Islet precursor cell (in vitro differentiated cells): Measurements from ENCODE around the gene CMTM5.
"Not testable (repeated sequence)": the region's sequence is repeated elsewhere in the genome, so short reads cannot be mapped to it uniquely, and the experiment has no call there.

ENCODE experiments used
- DNase-seq: peaks from one replicate; pipeline ENCODE4 v3.0.0-alpha.2; 2018

The CMTM5 gene

DNA sequence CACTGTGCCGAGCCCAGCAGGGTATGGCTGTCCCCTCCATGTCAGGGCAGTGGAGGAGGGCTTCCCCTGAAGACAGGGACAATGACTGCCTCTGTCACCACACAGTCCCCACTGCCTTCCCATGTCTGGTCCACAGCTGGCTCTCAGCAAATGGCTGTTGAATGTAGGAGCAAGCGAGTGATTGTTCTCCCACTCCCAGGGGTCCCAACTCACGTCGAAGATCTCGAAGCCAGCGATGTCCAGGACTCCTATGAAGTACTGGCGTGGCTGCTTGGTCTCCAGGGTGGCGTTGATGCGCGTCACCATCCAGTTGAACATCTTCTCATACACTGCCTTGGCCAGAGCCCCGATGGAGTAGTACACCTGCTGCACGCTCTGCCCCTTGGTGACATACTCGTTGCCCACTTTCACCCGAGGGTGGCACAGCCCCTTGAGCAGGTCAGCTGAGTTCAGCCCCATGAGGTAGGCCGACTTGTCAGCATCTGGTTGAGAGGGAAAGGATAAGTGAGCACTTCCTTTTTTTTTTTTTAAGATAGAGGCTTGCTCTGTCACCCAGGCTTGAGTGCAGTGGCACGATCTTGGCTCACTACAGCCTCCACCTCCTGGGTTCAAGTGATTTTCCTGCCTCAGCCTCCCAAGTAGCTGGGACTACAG, 23.8 kb downstream of the CMTM5 start:
- DNase-seq = not testable (repeated sequence)

DNA sequence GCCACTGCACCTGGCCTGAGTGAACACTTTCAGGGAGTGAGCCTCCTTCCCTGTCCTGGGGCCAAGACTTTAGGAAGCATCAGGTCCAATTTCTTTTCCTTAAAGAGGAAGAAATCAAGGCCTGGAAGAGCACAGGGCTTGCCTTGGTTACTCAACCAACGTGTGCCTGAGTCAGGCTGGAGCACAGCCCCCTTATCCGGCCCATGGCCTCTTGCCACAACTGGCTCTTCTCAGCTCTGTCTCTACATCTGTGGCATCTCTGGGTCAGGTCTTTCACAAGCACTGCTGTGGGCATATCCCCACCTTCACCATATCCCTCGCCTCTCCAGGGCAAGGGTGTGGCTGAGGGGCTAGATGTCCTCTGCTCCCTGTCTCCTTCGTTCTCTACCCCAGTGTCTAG, 24.4 kb downstream of the CMTM5 start:
- no peak for DNase-seq

DNA sequence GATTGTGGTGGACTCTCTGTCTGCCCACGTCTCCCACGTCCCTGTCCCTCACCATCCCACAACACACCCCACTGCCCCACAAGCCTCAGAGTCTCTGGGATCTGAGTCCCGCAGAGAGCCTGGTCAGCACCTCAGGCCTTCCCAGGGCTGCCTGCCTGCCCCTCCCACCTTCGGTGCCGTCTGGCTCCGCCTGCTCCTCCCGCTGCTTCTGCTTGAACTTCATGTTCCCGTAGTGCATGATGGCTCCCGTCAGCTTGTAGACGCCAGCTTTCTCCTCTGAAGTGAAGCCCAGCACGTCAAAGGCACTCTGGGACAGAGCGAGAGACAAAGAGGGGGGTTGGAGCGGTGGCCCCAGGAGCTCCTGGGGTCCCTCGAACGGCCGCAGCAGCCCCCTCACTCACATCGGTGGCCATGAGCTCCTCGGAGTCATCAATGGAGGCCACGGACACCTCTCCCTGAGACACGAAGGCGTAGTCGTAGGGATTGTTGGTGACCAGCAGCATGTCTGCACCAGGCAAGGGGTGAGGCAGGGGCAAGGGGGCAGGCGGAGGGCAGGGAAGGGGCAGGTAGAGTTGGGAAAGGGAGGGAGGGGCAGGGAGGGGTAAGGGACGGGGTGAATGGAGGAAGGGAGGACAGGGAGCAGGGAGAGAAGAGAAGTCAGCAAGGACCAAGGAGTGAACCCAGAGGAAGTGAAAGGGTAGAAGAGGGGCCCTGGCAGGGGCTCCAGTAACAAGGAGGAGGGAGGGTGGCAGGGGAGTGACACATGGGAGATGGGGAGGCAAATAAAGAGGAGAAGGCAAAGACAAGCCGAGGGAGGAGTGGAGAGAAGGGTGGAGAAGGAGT, 25.7 kb downstream of the CMTM5 start:
- DNase-seq = no peak

DNA sequence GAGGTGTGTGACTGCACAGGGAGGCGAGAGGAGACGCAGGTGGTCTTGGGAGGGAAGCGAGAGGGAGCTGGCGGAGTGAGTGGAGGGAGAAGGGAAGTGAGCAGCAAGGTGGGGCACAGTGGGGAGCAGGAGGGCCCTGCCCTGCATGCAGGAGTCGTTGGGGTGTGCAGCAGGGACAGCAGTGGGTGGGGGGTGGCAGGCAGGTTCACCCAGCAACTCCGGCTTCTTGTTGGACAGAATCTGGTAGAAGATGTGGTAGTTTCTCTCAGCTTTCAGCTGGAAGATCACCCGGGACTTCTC, 26.2 kb downstream of the CMTM5 start:
- DNase-seq = no peak

DNA sequence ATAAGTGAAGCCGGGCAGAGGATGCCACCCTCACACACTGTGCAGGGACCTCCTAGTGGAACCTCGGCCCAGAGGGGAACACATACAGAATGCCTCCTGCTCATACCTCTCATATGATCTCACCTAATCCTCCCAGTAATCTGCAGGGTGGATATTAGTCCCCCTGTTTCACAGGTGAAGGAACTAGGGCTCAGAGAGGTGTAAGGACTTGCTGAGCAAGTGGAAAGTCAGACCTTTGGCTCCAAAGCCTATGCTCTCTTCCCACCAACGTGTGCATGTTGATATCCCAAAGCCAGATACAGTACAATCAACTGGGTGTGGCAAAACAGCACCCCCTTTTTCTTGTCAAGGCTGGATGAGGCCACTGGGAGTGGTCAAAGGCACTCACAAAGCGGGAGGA, 27.1 kb downstream of the CMTM5 start:
- no peak for DNase-seq

DNA sequence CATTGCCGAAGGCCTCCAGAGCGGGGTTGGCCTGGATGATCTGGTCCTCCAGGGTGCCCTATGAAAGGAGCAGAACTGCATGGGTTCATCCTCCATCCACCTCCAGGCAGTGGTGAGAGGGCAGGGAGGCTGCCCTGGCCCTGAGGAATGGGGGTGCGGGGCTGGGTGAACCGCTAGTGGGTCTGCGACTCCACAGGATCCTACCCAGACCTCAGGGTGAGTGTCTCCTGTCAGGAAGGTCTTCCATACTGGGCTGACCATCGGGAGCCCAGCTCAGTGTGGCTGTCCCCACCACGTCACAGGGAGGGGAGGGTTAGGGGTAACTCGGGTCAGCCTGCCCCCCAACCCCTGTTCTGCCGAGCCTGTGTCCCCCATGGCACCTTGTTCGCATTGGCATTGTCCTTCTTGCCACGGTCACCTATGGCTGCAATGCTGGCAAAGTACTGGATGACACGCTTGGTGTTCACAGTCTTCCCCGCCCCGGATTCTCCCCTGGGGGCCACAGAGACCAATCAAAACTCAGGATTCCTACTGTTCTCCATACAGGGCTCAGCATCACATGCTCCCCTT, 27.6 kb downstream of the CMTM5 start:
- no peak for DNase-seq

DNA sequence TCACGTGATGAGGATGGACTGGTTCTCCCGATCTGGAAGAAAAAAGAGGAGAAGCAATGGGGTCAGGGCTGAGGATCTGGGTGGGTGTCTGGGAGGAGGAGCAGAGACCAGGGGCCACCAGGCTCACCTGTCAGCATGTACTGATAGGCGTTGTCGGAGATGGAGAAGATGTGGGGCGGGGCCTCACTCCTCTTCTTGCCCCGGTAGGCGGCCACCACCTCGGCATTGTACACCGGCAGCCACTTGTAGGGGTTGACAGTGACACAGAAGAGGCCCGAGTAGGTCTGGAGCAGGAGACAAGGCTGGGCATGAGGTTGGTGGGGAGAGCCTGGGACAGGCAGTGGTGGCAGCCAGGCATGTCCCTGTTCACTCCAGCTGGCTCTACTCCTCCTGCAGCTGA, 28.2 kb downstream of the CMTM5 start:
- DNase-seq = no peak

DNA sequence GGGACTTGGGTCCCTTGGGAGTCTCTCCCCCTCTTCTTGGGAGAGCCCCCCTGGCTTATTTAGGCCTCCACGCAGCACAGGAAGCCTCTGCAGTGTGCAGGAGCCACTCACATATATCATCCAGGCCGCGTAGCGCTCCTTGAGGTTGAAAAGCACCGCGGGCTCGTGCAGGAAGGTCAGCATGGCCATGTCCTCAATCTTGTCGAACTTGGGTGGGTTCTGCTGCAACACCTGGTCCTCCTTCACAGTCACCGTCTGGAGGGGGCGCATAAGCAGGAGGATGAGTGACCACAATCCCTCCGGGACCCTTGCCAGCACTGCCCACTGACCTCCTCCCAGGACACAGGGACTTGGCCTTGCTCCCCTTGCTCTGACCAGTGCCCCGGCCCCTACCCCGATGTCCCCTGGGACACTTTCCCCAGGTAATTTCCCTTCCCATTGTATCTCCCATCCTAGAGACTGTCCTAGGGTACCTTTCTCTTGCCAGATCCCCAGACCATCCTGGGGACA, 28.7 kb downstream of the CMTM5 start:
- DNase-seq = no peak

DNA sequence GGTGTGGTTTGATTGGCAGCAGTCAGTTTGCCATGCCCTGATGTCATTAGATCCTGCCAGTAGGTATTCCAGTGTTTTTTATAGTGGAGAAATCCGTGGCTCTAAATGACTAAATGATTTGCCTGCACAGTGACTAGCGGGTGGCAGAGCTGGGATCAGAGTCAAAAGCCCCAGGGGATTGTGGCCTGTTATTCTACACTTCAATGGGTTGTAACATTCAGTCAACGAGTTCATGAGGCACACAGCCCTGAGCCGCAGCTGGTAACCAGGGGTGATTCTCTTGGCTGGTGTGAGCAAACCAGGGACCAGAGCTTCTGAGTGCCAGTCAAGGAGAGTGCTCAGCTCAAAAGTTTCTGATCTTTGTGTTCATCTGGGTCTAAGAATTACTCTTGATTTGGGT, 29.4 kb downstream of the CMTM5 start:
- DNase-seq = no peak

DNA sequence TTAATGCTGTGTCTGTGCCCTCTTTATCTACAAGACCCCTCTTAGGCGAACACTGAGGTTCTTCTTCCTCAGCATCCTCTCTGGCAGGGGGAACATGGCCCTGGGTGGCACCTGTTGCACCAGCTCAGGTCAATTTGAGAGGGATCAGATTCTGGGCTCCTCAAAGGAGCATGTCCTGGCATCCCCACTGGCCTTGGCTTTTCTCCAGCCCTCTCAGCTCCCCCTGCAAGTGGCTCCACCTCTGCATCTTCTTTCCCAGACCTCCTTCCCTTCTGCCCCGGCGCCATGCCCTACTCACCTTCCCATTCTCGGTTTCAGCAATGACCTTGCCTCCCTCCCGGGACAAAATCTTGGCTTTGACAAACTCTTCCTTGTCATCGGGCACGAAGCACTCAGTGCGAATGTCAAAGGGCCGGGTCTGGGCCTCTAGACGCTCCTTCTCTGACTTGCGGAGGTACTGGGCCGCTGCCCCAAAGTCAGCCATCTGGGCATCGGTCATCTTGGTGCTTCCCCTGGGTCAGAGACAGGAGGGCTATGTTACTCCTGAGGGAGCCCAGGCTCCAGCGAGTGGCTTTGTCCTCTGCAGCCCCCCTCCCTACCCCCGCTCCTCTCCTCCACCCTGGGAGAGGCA, 30.0 kb downstream of the CMTM5 start:
- no peak for DNase-seq

DNA sequence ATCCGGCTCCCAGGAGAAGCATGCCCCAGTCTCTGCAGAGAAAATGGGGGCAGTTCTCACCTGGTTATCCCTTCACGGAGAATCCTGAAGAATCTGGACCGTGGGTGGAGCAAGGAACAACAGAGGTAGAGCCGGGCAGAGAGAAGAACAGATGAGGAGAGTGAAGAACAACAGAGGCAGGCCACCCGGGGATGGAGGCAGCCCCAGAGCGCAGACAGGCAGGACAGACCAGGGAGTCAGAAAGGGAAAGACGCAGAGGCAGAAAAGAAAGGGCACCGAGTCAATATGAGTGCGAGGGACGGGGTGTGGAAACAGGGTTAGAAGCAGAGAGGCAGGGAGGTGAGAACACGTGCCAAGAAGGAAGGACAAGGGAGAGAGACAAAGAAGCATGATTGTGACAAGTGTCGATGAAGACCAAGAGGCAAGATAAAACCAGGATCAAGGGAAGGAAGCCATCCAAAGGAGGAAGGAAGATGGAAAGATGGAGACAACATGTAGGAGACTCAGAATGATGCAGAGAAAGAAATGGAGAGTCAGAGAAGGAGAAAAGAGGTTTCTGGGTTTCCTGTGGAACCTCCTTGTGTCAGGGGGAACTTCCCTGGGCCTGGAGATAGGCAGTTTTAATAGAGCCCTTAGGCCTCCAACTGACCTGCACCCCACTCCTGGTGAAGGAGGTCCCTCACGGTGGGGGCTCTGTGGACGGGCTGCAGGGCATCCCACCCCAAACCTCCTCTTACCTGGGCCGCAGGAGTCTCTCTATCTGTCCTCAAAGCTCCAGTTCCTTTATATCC, 30.9 kb downstream of the CMTM5 start, which contains the start of gene MYH6:
Gene MYH6, minus strand, starts transcription at position 758 of the 791 bp plus-strand sequence. CDS start 1,050 bp downstream, outside the sequence.
- DNase-seq = no peak

DNA sequence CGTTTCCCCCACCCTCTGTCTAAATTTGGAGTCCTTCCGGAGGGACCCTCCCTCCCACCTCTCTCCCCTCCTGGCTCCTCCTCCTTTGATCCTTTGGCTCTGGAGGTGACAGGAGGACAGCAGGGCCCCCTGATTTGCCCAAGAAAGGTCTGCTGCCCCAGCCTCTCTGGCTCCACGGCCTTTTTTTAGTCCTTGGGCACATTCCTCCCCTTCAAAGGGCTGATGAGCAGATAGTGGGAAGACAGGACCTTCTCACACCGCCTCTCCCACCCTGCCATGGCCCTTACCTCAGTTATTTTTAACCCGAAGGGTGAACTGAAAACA, 31.4 kb downstream of the CMTM5 start:
- no peak for DNase-seq

DNA sequence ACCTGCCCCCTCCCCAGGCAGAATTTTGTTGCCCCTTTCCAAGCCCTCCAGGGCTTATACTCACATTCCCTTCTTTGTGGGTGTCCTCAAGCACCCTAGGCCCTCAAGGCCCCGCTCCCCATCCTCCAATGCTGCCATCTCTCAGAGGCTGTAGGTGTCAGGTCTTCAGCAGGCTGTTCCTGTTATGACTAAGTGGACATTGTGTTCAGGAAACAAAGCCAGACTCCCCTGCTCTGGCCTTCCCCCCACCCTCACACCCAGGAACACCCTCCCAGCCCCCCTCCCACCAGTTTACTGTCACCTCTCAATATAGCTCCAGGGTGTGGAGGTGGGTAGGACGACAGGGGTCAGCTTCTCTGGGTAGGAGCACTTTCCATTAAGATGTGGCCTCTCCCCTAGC, 32.6 kb downstream of the CMTM5 start:
- DNase-seq = no peak

DNA sequence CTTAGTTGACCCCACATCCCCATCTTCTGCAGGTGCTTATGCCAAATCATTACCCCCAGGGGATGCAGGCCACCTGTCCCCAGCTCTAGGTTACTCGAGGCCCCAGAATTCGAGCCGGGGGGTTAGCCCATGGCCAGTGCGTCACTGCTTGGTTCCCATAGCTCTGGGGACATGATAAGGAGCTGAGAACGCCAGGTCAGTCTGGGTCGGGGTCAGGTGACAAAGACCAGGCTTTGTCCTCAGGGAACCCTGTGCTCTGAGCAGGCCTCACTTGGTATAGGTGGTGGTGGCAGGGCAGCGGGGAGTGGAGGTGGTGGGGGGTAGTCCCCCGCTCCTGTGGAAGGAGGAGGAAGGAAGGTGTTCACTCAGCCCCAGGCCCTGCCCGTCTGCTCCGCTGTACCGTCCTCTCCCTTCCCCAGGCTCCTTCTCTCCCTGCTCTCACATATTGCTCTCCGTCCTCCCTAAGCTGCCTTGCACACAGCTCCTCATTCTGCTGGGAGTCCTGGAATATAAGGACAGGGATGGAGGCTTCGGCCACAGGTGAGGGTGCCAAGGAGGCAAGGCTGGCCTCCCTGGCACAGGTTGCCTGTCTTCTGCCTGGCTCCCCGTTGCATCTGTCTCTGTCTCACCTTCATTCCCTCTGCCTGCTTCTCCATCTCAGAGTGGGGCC, 33.3 kb downstream of the CMTM5 start:
- DNase-seq = no peak

DNA sequence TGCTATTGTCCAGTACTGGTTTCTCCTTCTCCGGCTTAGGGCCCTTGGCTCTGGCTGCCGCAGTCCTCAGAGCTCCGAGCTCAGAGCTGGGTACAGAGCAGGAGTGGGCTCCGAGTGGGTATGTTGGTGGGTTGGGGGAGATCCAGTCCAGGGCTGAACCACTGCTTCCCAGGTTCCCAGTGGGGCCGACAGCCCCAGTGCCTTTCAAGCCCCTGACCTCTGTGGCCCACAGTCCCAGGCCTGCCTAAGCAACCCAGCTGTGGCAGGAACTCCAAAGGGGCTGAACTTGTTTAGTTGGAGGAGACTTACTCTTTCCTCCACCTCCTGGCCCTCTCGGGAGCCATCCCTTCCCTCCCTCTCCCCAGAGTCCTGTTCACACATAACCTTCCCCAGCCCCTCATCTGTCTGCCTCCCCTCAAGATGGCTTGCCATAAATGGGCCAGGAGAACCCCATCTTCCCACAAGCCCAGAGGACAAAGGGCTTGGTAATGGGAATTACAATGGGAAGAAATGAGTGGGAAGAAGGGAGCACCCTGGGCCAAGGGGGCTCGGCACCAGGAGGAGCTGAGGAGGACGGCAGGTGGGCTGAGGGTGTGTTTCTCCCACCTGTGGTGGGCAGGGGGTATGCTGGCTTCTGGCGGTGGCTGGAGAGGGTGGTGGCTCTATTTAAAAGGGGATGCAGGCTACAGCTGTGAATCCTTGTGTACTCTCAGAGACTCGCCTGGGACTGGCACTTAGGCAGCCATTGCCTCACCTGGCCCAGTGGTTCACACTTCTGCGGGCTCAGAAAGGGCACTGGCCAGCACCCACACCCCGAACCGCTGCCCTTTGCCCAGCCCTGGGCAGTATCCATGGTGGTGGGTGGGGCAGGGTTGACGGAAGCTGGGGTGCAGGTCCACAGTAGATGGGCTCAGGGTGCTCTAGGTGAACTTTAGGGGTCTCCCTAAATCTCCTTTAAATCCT, 35.0 kb downstream of the CMTM5 start:
- DNase-seq = no peak

DNA sequence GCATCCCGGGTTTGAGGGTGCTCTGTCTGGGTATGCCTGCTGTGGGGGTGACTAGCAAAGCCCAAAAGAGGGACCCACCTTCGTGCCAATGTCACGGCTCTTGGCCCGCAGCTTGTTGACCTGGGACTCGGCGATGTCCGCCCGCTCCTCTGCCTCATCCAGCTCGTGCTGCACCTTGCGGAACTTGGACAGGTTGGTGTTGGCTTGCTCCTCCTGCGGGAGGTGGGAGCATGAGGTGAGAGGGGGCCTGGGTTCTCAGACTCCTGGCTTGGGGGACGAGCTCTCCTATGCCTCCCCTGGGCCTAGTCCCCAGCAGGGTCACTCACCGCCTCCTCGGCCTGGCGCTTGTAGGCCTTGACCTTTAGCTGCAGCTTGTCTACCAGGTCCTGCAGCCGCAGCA, 36.8 kb downstream of the CMTM5 start:
- DNase-seq = no peak

DNA sequence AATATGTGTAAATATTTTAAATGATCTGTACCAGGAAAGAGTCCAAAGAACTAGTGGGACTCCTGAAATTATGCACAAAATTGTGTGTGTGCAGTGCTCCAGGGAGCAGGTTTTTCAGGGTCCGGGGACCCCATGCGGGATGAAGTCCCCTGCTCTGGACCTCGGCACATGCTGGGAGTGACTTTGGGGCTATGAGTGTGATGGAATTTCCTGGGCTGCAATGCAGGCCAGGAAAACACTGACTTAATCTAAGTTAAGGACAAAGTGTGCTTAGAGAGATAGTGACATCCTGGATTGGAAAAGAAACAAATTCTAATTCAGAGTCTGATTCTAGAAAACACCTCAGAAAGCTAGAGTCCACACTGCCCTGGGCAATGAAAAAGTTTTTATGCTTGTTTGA, 37.4 kb downstream of the CMTM5 start:
- no peak for DNase-seq

DNA sequence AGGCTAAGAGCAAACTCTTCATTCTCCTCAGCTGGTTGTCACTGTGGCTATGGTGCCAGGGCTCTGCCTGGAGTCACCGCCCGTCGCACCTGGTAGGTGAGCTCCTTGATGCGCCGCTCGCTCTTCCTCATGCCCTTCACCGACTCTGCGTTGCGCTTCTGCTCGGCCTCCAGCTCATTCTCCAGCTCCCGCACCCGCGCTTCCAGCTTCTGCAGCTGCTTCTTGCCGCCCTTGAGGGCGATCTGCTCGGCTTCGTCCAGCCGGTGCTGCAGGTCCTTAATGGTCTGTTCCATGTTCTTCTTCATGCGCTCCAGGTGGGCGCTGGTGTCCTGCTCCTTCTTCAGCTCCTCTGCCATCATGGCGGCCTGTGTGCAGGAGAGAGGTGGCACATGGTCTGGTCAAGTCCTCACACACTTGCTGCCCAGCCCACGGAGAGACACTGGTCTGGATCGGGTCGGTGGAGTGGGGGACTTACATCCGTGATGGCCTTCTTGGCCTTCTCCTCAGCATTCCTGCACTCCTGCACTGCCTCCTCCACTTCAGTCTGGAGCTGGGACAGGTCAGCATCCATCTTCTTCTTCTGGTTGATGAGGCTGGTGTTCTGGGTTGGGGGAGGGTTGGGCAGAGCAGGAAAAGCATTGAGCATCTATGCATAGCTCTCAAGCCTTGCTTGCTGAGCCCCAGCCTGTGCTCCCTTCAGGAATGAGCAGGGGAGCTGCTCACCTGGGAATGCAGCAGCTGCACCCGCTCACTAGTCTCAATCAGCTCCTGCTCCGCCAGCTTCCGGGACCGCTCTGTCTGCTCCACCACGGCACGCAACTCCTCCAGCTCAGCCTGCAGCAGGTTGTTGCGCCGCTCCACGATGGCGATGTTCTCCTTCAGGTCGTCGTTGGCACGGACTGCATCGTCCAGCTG, 38.3 kb downstream of the CMTM5 start:
- DNase-seq = no peak

DNA sequence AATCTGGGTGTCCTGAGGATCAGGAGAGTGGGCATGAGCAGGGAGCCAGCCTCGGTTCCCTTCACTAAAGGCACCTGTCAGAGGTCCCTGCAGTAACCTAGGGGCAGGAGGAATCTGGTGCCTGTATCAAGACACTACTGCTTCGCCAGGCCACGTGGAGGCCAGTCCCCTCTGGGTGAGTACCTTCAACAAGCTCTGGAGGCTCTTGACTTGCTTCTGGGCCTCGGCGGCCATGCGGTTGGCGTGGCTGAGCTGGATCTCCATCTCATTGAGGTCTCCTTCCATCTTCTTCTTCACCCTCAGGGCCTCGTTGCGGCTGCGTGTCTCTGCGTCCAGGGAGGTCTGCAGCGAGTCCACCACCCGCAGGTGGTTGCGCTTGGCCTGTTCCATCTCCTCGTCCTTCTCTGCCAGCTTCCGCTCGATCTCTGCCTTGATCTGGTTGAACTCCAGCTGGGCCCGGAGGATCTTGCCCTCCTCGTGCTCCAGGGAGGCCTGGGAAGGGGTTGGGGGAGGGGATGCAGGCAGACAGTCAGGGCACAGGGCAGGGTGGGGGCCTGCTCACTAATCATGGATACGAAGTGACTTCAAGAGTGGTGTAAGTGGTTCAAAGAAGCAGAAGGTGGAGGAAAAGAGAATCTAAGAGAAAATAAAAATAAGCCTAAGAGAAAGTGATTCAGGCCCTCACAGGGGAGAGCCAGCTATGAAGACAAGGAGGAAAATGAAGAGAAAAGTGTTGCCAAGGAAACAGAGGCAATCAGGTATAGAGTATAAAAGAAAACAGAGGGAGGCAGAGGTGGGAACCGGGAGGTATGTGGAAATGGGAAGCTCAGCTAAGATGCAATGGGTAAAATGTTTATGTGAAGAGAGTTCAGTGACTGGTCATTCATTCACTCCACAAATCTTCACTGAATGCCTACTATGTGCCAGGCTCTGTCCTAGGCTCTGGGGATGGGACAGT, 39.3 kb downstream of the CMTM5 start:
- DNase-seq = no peak
